K562 (cell line): Measurements from ENCODE around the gene LPXN.

Experiments used
- CCAR2 ChIP-seq: fragments of 200-400 bp; formaldehyde crosslinking; IDR thresholded peaks from 2 replicates; pipeline ENCODE4 v1.6.1; 2017; ENCODE audit warnings: mild to moderate bottlenecking, low read depth, low read length
- CHD4 ChIP-seq: fragments of 200-600 bp; sonication (generic); IDR thresholded peaks from 3 replicates; pipeline ENCODE4 v1.6.1; 2012; ENCODE audit warnings: low read depth, mild to moderate bottlenecking, mixed read lengths, low read length, inconsistent platforms; ENCODE audit not compliant: insufficient read depth, insufficient replicate concordance, poor library complexity, severe bottlenecking
- CTCF ChIP-seq, 3 experiments: IDR thresholded peaks in 2 of 3; conservative IDR thresholded peaks in 1 of 3; 2 replicates each; pipeline ENCODE4 v1.5.1; 2011 to 2012; ENCODE audit warnings: low read length in 3 of 3, mild to moderate bottlenecking in 3 of 3, control low read depth in 2 of 3, improper control_type of control experiment in 1 of 3, inconsistent platforms in 1 of 3, low read depth in 1 of 3, mixed read lengths in 1 of 3, moderate library complexity in 1 of 3; ENCODE audit not compliant: insufficient read depth in 2 of 3
- HCFC1 ChIP-seq: IDR thresholded peaks from 2 replicates; pipeline ENCODE4 v1.6.1; 2012; ENCODE audit warnings: low read depth, low read length, improper control_type of control experiment
- HDAC2 ChIP-seq: fragments of 450-650 bp; IDR thresholded peaks from 2 replicates; pipeline ENCODE4 v1.6.1; 2016; ENCODE audit warnings: mild to moderate bottlenecking
- MYC ChIP-seq, 2 experiments: fragments of 250-450 bp in 1 of 2; sonication (Bioruptor Pico) in 1 of 2; IDR thresholded peaks; 2 replicates each; pipeline versions ENCODE4 v1.5.1 to v1.6.1; 2012 to 2021; ENCODE audit warnings: low read depth in 2 of 2, borderline replicate concordance in 1 of 2, improper control_type of control experiment in 1 of 2, low read length in 1 of 2, mild to moderate bottlenecking in 1 of 2, moderate library complexity in 1 of 2
- STAT6 ChIP-seq: sonication (generic); formaldehyde crosslinking; IDR thresholded peaks from 2 replicates; pipeline ENCODE4 v1.8.1; 2023; ENCODE audit warnings: mild to moderate bottlenecking, missing genetic modification reagents
- ZFX ChIP-seq: sonication (generic); formaldehyde crosslinking; IDR thresholded peaks from 2 replicates; pipeline ENCODE4 v1.8.0; 2022; ENCODE audit warnings: mild to moderate bottlenecking, missing genetic modification reagents, moderate library complexity
- ZNF121 ChIP-seq: sonication (generic); formaldehyde crosslinking; conservative IDR thresholded peaks from 2 replicates; pipeline ENCODE4 v1.8.0; 2022; ENCODE audit warnings: missing genetic modification reagents
- ZNF785 ChIP-seq: fragments of 250-450 bp; sonication (Bioruptor Pico); IDR thresholded peaks from 2 replicates; pipeline ENCODE4 v1.4.0; 2020; ENCODE audit warnings: mild to moderate bottlenecking
- TF ChIP-seq, protein P1 (sequence below): sonication (generic); formaldehyde crosslinking; IDR thresholded peaks from 2 replicates; pipeline ENCODE4 v1.8.0; 2022; ENCODE audit warnings: mild to moderate bottlenecking, missing genetic modification reagents
- TF ChIP-seq, protein P2 (sequence below): fragments of 450-650 bp; IDR thresholded peaks from 2 replicates; pipeline ENCODE4 v1.6.1; 2016; ENCODE audit warnings: mild to moderate bottlenecking, moderate library complexity

DNA sequence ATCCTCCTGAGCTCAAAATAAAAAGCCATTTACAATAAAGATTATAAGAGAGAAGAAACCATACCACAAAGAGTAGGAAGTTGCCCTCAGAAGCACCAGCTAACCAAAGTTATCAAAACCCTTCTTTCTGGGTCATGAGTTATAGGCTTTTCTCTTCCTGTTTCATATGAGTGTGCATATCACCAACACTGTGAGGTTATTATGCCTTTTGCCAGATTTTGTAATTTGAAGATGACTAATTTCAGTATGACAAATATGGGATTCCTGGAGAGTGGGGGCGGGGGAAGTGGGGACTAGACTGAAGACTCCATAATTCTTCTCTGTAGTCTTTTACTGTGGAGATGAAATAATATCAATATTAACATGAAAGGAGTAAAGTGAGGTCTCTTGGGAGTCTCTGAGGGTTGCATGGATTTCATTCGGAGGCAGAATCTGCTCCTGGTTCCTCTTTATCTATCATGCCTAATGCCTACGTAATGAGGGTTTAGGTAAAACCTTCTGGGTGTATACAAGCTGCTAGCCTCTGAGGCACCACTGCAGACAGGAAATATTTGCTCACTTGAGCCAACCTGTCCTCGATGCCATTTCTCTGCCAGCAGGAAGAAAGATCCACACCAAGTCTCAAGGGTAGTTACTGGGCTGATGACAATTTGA, 2.1 kb downstream of the LPXN start:
- TF ChIP-seq MYC (IDR thresholded peaks at IDR 0.05; ENCODE audit: low read depth, low read length) (no peak), MYC (CRISPR knock-in tag; IDR thresholded peaks at IDR 0.05; ENCODE audit: borderline replicate concordance, low read depth) (no peak), CHD4 (no peak), ZNF121 (no peak), CTCF (IDR thresholded peaks at IDR 0.05 in 2 of 3, conservative IDR thresholded peaks at IDR 0.05 in 1 of 3; ENCODE audit: insufficient read depth in 2 of 3, low read depth in 1 of 3, low read length in 3 of 3) (no peak), ZNF785 (no peak), CCAR2 (no peak), HCFC1 (no peak), HDAC2 (no peak), ZFX (no peak), STAT6 (CRISPR knock-in tag) (no peak)
- TF ChIP-seq, protein P1, sequence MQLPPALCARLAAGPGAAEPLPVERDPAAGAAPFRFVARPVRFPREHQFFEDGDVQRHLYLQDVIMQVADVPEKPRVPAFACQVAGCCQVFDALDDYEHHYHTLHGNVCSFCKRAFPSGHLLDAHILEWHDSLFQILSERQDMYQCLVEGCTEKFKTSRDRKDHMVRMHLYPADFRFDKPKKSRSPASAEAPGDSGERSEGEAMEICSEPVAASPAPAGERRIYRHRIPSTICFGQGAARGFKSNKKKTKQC (CRISPR knock-in tag) = no peak
- TF ChIP-seq, protein P2, sequence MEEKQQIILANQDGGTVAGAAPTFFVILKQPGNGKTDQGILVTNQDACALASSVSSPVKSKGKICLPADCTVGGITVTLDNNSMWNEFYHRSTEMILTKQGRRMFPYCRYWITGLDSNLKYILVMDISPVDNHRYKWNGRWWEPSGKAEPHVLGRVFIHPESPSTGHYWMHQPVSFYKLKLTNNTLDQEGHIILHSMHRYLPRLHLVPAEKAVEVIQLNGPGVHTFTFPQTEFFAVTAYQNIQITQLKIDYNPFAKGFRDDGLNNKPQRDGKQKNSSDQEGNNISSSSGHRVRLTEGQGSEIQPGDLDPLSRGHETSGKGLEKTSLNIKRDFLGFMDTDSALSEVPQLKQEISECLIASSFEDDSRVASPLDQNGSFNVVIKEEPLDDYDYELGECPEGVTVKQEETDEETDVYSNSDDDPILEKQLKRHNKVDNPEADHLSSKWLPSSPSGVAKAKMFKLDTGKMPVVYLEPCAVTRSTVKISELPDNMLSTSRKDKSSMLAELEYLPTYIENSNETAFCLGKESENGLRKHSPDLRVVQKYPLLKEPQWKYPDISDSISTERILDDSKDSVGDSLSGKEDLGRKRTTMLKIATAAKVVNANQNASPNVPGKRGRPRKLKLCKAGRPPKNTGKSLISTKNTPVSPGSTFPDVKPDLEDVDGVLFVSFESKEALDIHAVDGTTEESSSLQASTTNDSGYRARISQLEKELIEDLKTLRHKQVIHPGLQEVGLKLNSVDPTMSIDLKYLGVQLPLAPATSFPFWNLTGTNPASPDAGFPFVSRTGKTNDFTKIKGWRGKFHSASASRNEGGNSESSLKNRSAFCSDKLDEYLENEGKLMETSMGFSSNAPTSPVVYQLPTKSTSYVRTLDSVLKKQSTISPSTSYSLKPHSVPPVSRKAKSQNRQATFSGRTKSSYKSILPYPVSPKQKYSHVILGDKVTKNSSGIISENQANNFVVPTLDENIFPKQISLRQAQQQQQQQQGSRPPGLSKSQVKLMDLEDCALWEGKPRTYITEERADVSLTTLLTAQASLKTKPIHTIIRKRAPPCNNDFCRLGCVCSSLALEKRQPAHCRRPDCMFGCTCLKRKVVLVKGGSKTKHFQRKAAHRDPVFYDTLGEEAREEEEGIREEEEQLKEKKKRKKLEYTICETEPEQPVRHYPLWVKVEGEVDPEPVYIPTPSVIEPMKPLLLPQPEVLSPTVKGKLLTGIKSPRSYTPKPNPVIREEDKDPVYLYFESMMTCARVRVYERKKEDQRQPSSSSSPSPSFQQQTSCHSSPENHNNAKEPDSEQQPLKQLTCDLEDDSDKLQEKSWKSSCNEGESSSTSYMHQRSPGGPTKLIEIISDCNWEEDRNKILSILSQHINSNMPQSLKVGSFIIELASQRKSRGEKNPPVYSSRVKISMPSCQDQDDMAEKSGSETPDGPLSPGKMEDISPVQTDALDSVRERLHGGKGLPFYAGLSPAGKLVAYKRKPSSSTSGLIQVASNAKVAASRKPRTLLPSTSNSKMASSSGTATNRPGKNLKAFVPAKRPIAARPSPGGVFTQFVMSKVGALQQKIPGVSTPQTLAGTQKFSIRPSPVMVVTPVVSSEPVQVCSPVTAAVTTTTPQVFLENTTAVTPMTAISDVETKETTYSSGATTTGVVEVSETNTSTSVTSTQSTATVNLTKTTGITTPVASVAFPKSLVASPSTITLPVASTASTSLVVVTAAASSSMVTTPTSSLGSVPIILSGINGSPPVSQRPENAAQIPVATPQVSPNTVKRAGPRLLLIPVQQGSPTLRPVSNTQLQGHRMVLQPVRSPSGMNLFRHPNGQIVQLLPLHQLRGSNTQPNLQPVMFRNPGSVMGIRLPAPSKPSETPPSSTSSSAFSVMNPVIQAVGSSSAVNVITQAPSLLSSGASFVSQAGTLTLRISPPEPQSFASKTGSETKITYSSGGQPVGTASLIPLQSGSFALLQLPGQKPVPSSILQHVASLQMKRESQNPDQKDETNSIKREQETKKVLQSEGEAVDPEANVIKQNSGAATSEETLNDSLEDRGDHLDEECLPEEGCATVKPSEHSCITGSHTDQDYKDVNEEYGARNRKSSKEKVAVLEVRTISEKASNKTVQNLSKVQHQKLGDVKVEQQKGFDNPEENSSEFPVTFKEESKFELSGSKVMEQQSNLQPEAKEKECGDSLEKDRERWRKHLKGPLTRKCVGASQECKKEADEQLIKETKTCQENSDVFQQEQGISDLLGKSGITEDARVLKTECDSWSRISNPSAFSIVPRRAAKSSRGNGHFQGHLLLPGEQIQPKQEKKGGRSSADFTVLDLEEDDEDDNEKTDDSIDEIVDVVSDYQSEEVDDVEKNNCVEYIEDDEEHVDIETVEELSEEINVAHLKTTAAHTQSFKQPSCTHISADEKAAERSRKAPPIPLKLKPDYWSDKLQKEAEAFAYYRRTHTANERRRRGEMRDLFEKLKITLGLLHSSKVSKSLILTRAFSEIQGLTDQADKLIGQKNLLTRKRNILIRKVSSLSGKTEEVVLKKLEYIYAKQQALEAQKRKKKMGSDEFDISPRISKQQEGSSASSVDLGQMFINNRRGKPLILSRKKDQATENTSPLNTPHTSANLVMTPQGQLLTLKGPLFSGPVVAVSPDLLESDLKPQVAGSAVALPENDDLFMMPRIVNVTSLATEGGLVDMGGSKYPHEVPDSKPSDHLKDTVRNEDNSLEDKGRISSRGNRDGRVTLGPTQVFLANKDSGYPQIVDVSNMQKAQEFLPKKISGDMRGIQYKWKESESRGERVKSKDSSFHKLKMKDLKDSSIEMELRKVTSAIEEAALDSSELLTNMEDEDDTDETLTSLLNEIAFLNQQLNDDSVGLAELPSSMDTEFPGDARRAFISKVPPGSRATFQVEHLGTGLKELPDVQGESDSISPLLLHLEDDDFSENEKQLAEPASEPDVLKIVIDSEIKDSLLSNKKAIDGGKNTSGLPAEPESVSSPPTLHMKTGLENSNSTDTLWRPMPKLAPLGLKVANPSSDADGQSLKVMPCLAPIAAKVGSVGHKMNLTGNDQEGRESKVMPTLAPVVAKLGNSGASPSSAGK = no peak
